Sigmoid colon (tissue), 7 donors: Measurements from ENCODE around the gene OR9G1. TPM values are rescaled to one million over a fixed set of nuclear protein-coding genes. Genes with fewer than 3 reads are reported as not detected.
"Not testable (repeated sequence)": the region's sequence is repeated elsewhere in the genome, so short reads cannot be mapped to it uniquely, and the experiment has no call there.

Source experiments
- DNase-seq: peaks from one replicate; pipeline ENCODE4 v3.0.0-alpha.2; 2019
- H3K27ac ChIP-seq, 4 donors: fragments of 200-600 bp; sonication (generic); one replicate each; pipeline ENCODE4 v1.5.1; 2016 to 2019; ENCODE audit warnings: mild to moderate bottlenecking in 1 of 4
- H3K27me3 ChIP-seq, 3 donors: fragments of 200-600 bp; sonication (generic); one replicate each; pipeline ENCODE4 v1.5.1; 2019; ENCODE audit warnings: mild to moderate bottlenecking in 1 of 3
- H3K36me3 ChIP-seq, 4 donors: fragments of 200-600 bp; sonication (generic); one replicate each; pipeline ENCODE4 v1.5.1; 2016 to 2019
- H3K4me1 ChIP-seq, 4 donors: fragments of 200-600 bp; sonication (generic); one replicate each; pipeline ENCODE4 v1.5.1; 2017 to 2019
- H3K4me3 ChIP-seq, 4 donors: fragments of 200-600 bp; sonication (generic); one replicate each; pipeline ENCODE4 v1.5.1; 2017 to 2019; ENCODE audit warnings: mild to moderate bottlenecking in 2 of 4, moderate library complexity in 1 of 4
- H3K9me3 ChIP-seq, 4 donors: fragments of 200-600 bp in 3 of 4; sonication (generic) in 3 of 4; one replicate each; pipeline versions ENCODE4 v1.5.1 to v1.6.1; 2013 to 2019
- CTCF ChIP-seq, 4 experiments: fragments of 450-650 bp in 3 of 4; fragments of 200-600 bp in 1 of 4; IDR thresholded peaks; one replicate each; pipeline ENCODE4 v1.5.1; 2016 to 2019; ENCODE audit warnings: antibody characterized with exemption in 4 of 4, mild to moderate bottlenecking in 3 of 4, moderate library complexity in 2 of 4
- EP300 ChIP-seq, 4 donors: sonication (generic); formaldehyde crosslinking; IDR thresholded peaks; one replicate each; pipeline ENCODE4 v1.6.1; 2017; ENCODE audit warnings: antibody characterized with exemption in 4 of 4
- POLR2A ChIP-seq, 2 donors: fragments of 450-650 bp; IDR thresholded peaks; one replicate each; pipeline ENCODE4 v1.6.1; 2016; ENCODE audit warnings: antibody characterized with exemption in 2 of 2, mild to moderate bottlenecking in 2 of 2, moderate library complexity in 2 of 2
- POLR2AphosphoS5 ChIP-seq, 4 donors: sonication (generic); formaldehyde crosslinking; IDR thresholded peaks; one replicate each; pipeline ENCODE4 v1.6.1; 2017; ENCODE audit warnings: antibody characterized with exemption in 4 of 4
- WGBS, 2 donors: extraction: QIAGEN DNeasy Blood & Tissue Kit; methylation state at CpG; one replicate each; pipeline ENCODE4 v1.1.7; 2013; 5-methylcytosine and 5-hydroxymethylcytosine counted together
- intact Hi-C: fragments of 100-400 bp; cut with DNase I; formaldehyde crosslinking; loops from one replicate; pipeline ENCODE4 v1.15.1; 2023
- polyA plus RNA-seq, 3 donors: library from polyadenylated mRNA; stranded (reverse); fragments of 200-250 nt; gene quantifications; one replicate each; pipeline ENCODE4 v1.2.3, GENCODE V29; 2013
- total RNA-seq, 4 donors: library from RNA; depleted of rRNA; stranded (reverse); fragments of >200 nt; gene quantifications; one replicate each; pipeline ENCODE4 v1.1.0, GENCODE V29; 2016
- donor health status: healthy with polysubstance abuse.
- donor health status: Bipolar disorder and iron deficiency.
- donor health status: healthy.

OR9G1 gene
- total RNA-seq: not detected
- 1 to 10 TPM in 1 of 3 donors, not detected in 2; 1.8 TPM for polyA plus RNA-seq

- Histone ChIP-seq H3K36me3 (no peaks in the 10 kb centered on the region), H3K9me3 (no peaks in the 10 kb centered on the region), H3K4me3 (no peak within 1 kb of the TSS), H3K4me1 (no peaks in the 10 kb centered on the region), H3K27me3 (no peaks in the 10 kb centered on the region), H3K27ac (no peak within 1 kb of the TSS)
- intact Hi-C loops: no loop called here
- 94 to 95% methylated on average over 1 of the region's 1 CpG for WGBS, 2 donors
- no peak for DNase-seq
- TF ChIP-seq POLR2A (IDR thresholded peaks at IDR 0.05) (no peak), CTCF (IDR thresholded peaks at IDR 0.05) (no peak), EP300 (IDR thresholded peaks at IDR 0.05) (no peak), POLR2AphosphoS5 (IDR thresholded peaks at IDR 0.05) (no peak)
Measured at GRCh38 chr11:56698795-56699194, at the start of gene OR9G1. Gene OR9G1, plus strand, starts transcription at chr11:56699095. Its CDS starts 1,293 bp downstream, at chr11:56700388.

GRCh38 chr11:56659755-56660154, 39.1 kb upstream of the OR9G1 start:
- TF ChIP-seq POLR2AphosphoS5 (IDR thresholded peaks at IDR 0.05) (no peak), POLR2A (IDR thresholded peaks at IDR 0.05) (no peak), EP300 (IDR thresholded peaks at IDR 0.05) (no peak), CTCF (IDR thresholded peaks at IDR 0.05) (no peak)
- DNase-seq: no peak

GRCh38 chr11:56663386-56663785, 35.5 kb upstream of the OR9G1 start, which contains the start of gene OR5AR1:
Gene OR5AR1, plus strand, starts transcription at chr11:56663686. Its CDS starts 0 bp downstream, at chr11:56663686.
- intact Hi-C loops: no loop called here
- H3K4me3 ChIP-seq: no peak within 1 kb of the TSS
- TF ChIP-seq EP300 (IDR thresholded peaks at IDR 0.05): no peak
- no peak for TF ChIP-seq POLR2A (IDR thresholded peaks at IDR 0.05)
- no peak for TF ChIP-seq CTCF (IDR thresholded peaks at IDR 0.05)
- no peak for TF ChIP-seq POLR2AphosphoS5 (IDR thresholded peaks at IDR 0.05)
- no peaks in the 10 kb centered on the region for H3K36me3 ChIP-seq
- no peaks in the 10 kb centered on the region for H3K9me3 ChIP-seq
- DNase-seq: no peak
- no peak within 1 kb of the TSS for H3K27ac ChIP-seq
- H3K4me1 ChIP-seq: no peaks in the 10 kb centered on the region
- no peaks in the 10 kb centered on the region for H3K27me3 ChIP-seq
- 87 to 88% methylated on average over 2 of the region's 2 CpGs for WGBS, 2 donors

More at GRCh38 chr11:56659755-56660154, 39.1 kb upstream of the OR9G1 start:
- WGBS, 2 donors: 38 to 67% methylated on average over 3 of the region's 3 CpGs
- intact Hi-C loops: no loop called here
- no peak overlapping the region for H3K27ac ChIP-seq
- H3K9me3 ChIP-seq: no peaks in the 10 kb centered on the region
- no peak overlapping the region for H3K4me3 ChIP-seq
- no peaks in the 10 kb centered on the region for H3K4me1 ChIP-seq
- no peaks in the 10 kb centered on the region for H3K27me3 ChIP-seq
- H3K36me3 ChIP-seq: no peaks in the 10 kb centered on the region

GRCh38 chr11:56670984-56671383, 27.9 kb upstream of the OR9G1 start:
- WGBS, 2 donors: 87 to 91% methylated on average over 2 of the region's 2 CpGs
- intact Hi-C loops: no loop called here
- TF ChIP-seq CTCF (IDR thresholded peaks at IDR 0.05) (no peak), POLR2AphosphoS5 (IDR thresholded peaks at IDR 0.05) (no peak), EP300 (IDR thresholded peaks at IDR 0.05) (no peak)
- H3K27ac ChIP-seq: no peak overlapping the region
- H3K9me3 ChIP-seq: no peaks in the 10 kb centered on the region
- no peak overlapping the region for H3K4me3 ChIP-seq
- no peaks in the 10 kb centered on the region for H3K27me3 ChIP-seq
- no peaks in the 10 kb centered on the region for H3K4me1 ChIP-seq
- no peaks in the 10 kb centered on the region for H3K36me3 ChIP-seq
- no peak for DNase-seq

- H3K4me1 ChIP-seq: no peaks in the 10 kb centered on the region
- WGBS, 2 donors: 64 to 80% methylated on average over 1 of the region's 1 CpG
- no peaks in the 10 kb centered on the region for H3K27me3 ChIP-seq
- H3K4me3 ChIP-seq: no peak overlapping the region
- no peaks in the 10 kb centered on the region for H3K9me3 ChIP-seq
- H3K27ac ChIP-seq: no peak overlapping the region
- no peak for TF ChIP-seq POLR2AphosphoS5 (IDR thresholded peaks at IDR 0.05)
- no peak for TF ChIP-seq CTCF (IDR thresholded peaks at IDR 0.05)
- TF ChIP-seq POLR2A (IDR thresholded peaks at IDR 0.05): no peak
- no peak for TF ChIP-seq EP300 (IDR thresholded peaks at IDR 0.05)
- no peak for DNase-seq
- no peaks in the 10 kb centered on the region for H3K36me3 ChIP-seq
- intact Hi-C loops: no loop called here
Measured at GRCh38 chr11:56688554-56689100, 10.3 kb upstream of the OR9G1 start.

- H3K36me3 ChIP-seq, DNase-seq, H3K9me3 ChIP-seq, H3K4me3 ChIP-seq, intact Hi-C loops, H3K27me3 ChIP-seq, H3K27ac ChIP-seq, H3K4me1 ChIP-seq: not testable (repeated sequence)
- 87 to 90% methylated on average over 3 of the region's 3 CpGs for WGBS, 2 donors
Measured at GRCh38 chr11:56691179-56691578, 7.7 kb upstream of the OR9G1 start.
